Gastrocnemius medialis (tissue), 4 donors: ENCODE results near the gene INHA. TPM values are rescaled to one million over a fixed set of nuclear protein-coding genes. Genes with fewer than 3 reads are reported as not detected.

Source experiments
- ATAC-seq, 2 donors: fragments of 150-250 bp; one replicate each; pipeline ENCODE4 v1.9.1; 2016
- DNase-seq, 2 donors: peaks; one replicate each; pipeline ENCODE4 v3.0.0-alpha.2; 2019
- H3K27ac ChIP-seq, 4 donors: fragments of 200-600 bp; sonication (generic); 1 replicate in 1 of 4; 2 replicates in 3 of 4; pipeline ENCODE4 v1.5.1; 2016 to 2018; ENCODE audit warnings: mild to moderate bottlenecking in 2 of 4, moderate library complexity in 1 of 4
- H3K27me3 ChIP-seq, 3 donors: fragments of 200-600 bp; sonication (generic) in 2 of 3; 1 replicate in 1 of 3; 2 replicates in 2 of 3; pipeline versions ENCODE4 v1.5.1 to v1.6.0; 2016 to 2019; ENCODE audit warnings: mild to moderate bottlenecking in 1 of 3, moderate library complexity in 1 of 3
- H3K36me3 ChIP-seq, 2 donors: fragments of 200-600 bp; sonication (generic) in 1 of 2; one replicate each; pipeline ENCODE4 v1.5.1; 2017 to 2018
- H3K4me1 ChIP-seq, 2 donors: fragments of 200-600 bp; sonication (generic) in 1 of 2; one replicate each; pipeline ENCODE4 v1.5.1; 2016 to 2017; ENCODE audit warnings: mild to moderate bottlenecking in 2 of 2
- H3K4me3 ChIP-seq, 4 donors: fragments of 200-600 bp; sonication (generic) in 3 of 4; 1 replicate in 1 of 4; 2 replicates in 3 of 4; pipeline ENCODE4 v1.5.1; 2016 to 2019; ENCODE audit warnings: mild to moderate bottlenecking in 2 of 4
- H3K9me3 ChIP-seq, 3 donors: fragments of 200-600 bp; sonication (generic) in 2 of 3; 1 replicate in 1 of 3; 2 replicates in 2 of 3; pipeline ENCODE4 v1.5.1; 2016 to 2019
- POLR2A ChIP-seq, 2 donors: fragments of 450-650 bp; IDR thresholded peaks; one replicate each; pipeline ENCODE4 v1.6.1; 2017; ENCODE audit warnings: antibody characterized with exemption in 2 of 2, mild to moderate bottlenecking in 2 of 2, moderate library complexity in 2 of 2
- in situ Hi-C, 4 donors: fragments of 200-750 bp; cut with MboI; loops; one replicate each; pipeline versions ENCODE4 v1.15.0 to v1.8.0; 2017; ENCODE audit warnings: low sequenced_read_pairs in 4 of 4
- intact Hi-C: fragments of 100-400 bp; cut with DNase I; formaldehyde crosslinking; loops from one replicate; pipeline ENCODE4 v1.15.1; 2023; ENCODE audit warnings: low total_unique reads
- total RNA-seq, 4 donors: library from RNA; depleted of rRNA; stranded (reverse); fragments of >200 nt; gene quantifications; one replicate each; pipeline versions ENCODE4 v1.1.0 to v1.2.3, GENCODE V29; 2016
- TF ChIP-seq, protein P1 (sequence below), 5 experiments: fragments of 450-650 bp in 3 of 5; fragments of 200-600 bp in 2 of 5; sonication (generic) in 2 of 5; IDR thresholded peaks in 4 of 5; conservative IDR thresholded peaks in 1 of 5; 1 replicate in 4 of 5; 2 replicates in 1 of 5; pipeline ENCODE4 v1.5.1; 2016 to 2019; ENCODE audit warnings: antibody characterized with exemption in 5 of 5, mild to moderate bottlenecking in 3 of 5, moderate library complexity in 3 of 5

INHA gene
- total RNA-seq, 4 donors from 2014 or later = 0.29 to 3.5 TPM; not detected in 2

DNA sequence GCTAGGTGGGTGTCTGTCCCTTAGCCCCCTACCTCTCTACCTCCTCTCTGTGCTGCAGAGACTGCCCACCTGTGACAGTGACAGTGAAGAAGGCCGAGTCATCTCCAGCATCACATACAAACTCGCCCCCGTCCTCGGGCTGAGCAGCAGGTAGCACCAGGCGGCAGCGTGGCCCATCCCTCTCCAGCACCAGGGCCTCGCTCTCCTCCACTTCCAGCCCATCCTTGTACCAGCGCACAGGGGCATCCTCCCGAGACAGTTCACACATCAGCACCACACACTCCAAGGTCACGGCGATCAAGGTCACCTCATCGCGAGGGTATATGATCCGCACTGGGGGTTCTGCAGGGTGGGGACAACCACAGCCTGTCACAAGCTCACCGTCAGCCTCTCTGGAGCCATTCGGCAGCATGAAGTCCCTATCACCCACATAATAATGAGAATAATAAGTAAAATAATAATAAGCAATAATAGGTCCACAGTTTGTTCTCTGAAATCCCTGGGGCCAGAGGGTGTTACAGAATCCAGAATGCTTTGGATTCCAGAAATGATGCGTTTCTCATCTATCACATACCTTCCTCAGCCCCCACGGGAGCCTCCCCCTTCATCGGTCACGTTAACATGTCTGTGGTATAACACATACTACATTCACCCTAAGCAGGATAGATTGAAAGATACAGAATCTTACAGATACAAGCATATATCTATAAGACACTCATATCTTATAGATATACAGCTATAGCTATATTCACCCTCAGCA lies 12.8 kb upstream of the INHA start:
- Histone ChIP-seq H3K9me3 (no peaks in the 10 kb centered on the region), H3K4me3 (no peak overlapping the region), H3K36me3 (peaks cover 0 to 41% of the 10 kb centered on the region in 2 donors), H3K4me1 (no peaks in the 10 kb centered on the region), H3K27me3 (no peaks in the 10 kb centered on the region), H3K27ac (no peak overlapping the region)
- in situ Hi-C loops = no loop called here
- TF ChIP-seq POLR2A (IDR thresholded peaks at IDR 0.05) = no peak
- TF ChIP-seq, protein P1, sequence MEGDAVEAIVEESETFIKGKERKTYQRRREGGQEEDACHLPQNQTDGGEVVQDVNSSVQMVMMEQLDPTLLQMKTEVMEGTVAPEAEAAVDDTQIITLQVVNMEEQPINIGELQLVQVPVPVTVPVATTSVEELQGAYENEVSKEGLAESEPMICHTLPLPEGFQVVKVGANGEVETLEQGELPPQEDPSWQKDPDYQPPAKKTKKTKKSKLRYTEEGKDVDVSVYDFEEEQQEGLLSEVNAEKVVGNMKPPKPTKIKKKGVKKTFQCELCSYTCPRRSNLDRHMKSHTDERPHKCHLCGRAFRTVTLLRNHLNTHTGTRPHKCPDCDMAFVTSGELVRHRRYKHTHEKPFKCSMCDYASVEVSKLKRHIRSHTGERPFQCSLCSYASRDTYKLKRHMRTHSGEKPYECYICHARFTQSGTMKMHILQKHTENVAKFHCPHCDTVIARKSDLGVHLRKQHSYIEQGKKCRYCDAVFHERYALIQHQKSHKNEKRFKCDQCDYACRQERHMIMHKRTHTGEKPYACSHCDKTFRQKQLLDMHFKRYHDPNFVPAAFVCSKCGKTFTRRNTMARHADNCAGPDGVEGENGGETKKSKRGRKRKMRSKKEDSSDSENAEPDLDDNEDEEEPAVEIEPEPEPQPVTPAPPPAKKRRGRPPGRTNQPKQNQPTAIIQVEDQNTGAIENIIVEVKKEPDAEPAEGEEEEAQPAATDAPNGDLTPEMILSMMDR (IDR thresholded peaks at IDR 0.05 in 4 of 5, conservative IDR thresholded peaks at IDR 0.05 in 1 of 5) = no peak
- intact Hi-C loops = no loop called here
- ATAC-seq (no peak), DNase-seq (no peak)

DNA sequence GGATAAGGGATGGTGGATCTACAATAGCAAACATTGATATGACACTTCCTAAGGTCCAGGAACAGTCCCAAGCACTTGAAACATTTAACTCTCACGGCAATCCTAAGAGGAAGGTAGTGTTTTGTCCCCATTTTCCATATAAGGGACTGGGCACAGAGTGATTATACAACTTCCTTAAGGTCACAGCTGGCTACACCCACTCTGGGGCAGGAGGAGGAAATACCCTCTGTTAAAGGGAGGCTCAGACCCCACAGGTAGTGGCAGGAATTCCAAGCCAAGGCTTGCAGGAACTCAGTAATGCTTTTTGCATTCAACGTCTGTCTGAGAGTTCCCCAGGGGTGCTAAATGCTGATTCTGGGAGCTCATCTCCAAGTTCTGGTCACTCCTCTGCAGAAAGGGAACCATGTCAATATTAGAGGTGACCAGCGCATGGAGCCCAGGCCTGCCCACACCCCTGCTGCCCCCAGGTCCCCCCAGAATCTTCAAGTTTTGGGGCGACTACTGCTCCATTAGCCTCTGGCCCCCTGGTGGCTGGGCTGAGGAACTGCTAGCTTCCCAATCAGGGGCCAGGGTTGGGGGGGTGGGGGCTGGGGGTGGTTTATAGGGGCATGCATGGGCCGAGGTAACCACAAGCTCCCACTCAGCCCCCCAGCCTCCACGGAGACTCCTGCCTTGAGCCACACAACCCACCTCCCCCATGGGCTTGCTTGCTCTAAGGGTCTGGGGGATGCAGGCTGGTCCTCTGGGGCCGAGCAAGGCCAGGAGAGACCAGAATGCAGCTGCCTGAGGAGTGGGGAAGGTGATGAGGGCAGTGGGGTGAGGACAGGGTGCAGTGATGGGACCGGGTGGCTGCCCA lies 11.8 kb upstream of the INHA start:
- in situ Hi-C loops = no loop called here
- H3K36me3 ChIP-seq = peaks cover 0 to 43% of the 10 kb centered on the region in 2 donors
- no peak for DNase-seq

DNA sequence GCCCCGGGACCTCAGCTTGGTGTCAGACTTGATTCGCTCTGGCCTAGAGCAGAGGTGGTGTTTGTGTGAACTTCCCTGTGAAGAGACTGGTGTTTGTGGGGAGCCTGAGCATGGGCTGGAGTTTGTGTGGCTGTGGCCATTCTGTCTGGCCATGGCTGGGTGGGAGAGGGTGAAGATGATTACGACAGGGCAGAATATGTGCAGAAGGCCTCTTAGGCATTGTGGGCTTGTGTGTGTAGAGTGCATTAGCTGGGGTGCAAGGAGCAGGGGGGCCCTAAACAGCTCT lies 11.3 kb upstream of the INHA start:
- Histone ChIP-seq H3K36me3 (peaks cover 0 to 43% of the 10 kb centered on the region in 2 donors), H3K4me3 (no peak overlapping the region), H3K27me3 (no peaks in the 10 kb centered on the region), H3K4me1 (no peaks in the 10 kb centered on the region), H3K9me3 (no peaks in the 10 kb centered on the region), H3K27ac (no peak overlapping the region)
- no peak for TF ChIP-seq POLR2A (IDR thresholded peaks at IDR 0.05)
- TF ChIP-seq, protein P1 (IDR thresholded peaks at IDR 0.05 in 4 of 5, conservative IDR thresholded peaks at IDR 0.05 in 1 of 5) = no peak
- in situ Hi-C loops (no loop called here), intact Hi-C loops (no loop called here)
- DNase-seq (no peak), ATAC-seq (no peak)

More for the DNA sequence above, 11.8 kb upstream of the INHA start:
- no peaks in the 10 kb centered on the region for H3K9me3 ChIP-seq
- H3K27me3 ChIP-seq = no peaks in the 10 kb centered on the region
- no peak overlapping the region for H3K4me3 ChIP-seq
- no peak for ATAC-seq
- TF ChIP-seq POLR2A (IDR thresholded peaks at IDR 0.05) = no peak
- TF ChIP-seq, protein P1 (IDR thresholded peaks at IDR 0.05 in 4 of 5, conservative IDR thresholded peaks at IDR 0.05 in 1 of 5) = peak in 4 of 5 experiments; percentile 24 to 76 (median 54)
- intact Hi-C loops = no loop called here
- H3K4me1 ChIP-seq = no peaks in the 10 kb centered on the region
- no peak overlapping the region for H3K27ac ChIP-seq

DNA sequence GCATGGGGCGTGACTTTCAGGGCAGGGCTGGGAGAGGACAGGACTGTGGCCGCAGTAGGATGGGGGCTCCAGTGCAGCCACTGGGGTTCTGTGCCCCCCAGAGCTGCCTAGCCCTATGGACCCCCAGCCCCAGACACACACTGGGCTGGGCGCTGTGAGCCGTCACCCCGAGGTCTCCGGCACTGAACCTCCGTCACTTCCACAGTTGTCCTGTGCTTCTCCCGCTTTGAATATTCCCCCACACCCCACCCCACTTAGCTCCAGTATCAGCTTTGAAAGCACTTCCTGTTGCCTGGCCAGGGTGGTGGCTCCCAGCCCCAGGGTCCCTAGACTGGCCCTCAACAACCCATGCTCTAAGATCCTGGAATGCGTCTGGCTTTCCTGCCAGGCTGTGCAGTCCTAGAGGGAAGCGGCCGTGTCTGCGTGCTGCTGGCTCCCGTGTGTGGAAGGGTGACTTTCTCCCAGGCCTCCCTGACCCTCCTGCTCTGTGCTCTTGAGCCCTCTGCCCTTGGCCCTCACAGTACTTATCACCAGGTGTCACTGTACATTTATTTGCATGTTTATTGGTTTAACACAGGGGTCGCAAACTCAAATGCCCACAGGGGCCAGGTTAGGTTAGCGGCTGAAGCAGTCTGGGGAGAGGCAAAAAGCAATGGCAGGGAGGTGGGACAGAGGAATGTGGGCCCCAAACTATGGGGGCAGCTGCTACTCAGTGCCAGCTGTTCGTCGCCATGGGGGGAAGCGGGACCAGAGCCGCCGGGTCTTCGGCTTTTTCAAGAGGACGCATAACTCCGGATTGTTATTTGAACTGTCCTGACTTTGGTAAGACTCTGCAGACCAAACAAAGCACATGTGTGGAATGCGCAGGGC lies 10.7 kb upstream of the INHA start:
- no peak overlapping the region for H3K27ac ChIP-seq
- ATAC-seq (no peak), DNase-seq (no peak)
- H3K4me3 ChIP-seq = no peak overlapping the region
- no peaks in the 10 kb centered on the region for H3K4me1 ChIP-seq
- no peaks in the 10 kb centered on the region for H3K27me3 ChIP-seq
- in situ Hi-C loops = no loop called here
- H3K9me3 ChIP-seq = no peaks in the 10 kb centered on the region
- TF ChIP-seq, protein P1 (IDR thresholded peaks at IDR 0.05 in 4 of 5, conservative IDR thresholded peaks at IDR 0.05 in 1 of 5) = no peak
- TF ChIP-seq POLR2A (IDR thresholded peaks at IDR 0.05) = no peak
- H3K36me3 ChIP-seq = peaks cover 0 to 43% of the 10 kb centered on the region in 2 donors
- intact Hi-C loops = no loop called here
